ENCODE results near the gene CDC5L. TPM values are rescaled to one million over a fixed set of nuclear protein-coding genes. Genes with fewer than 3 reads are reported as not detected.

The CDC5L gene
- total and polyA plus RNA-seq, 2 experiments from 2014 or later = 27.0 to 32.5 TPM

DNA sequence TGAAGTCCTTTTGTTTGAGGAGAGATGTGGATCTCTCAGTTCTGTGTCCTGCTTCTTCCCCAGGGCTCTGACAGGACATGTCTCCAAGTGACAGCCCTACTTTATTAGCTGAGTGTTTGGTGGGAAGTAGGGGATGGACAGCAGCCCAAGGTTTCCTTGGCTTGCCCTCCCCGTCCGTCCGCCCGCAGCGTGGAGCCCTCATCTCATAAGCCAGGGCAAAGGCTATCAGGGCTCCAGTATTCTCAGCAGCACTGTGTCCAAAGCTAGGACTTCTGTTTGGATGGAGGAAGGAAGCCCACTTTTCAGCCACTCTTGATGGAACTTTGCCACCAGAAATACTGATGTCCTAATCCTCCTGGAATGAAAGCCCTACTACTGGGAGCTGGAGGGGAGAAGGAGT is 13.6 kb downstream of the CDC5L start:
- Histone ChIP-seq H3K27me3 (ENCODE audit: insufficient read depth) (no peaks in the 10 kb centered on the region), H3K36me3 (ENCODE audit: insufficient read depth) (peaks cover 53% of the 10 kb centered on the region), H4K20me1 (replicated peaks; ENCODE audit: insufficient read depth) (peaks cover 21% of the 10 kb centered on the region), H3K79me2 (replicated peaks; ENCODE audit: insufficient read depth) (peaks cover 38% of the 10 kb centered on the region), H3K4me2 (no peak overlapping the region), H3K4me1 (ENCODE audit: insufficient read depth) (no peaks in the 10 kb centered on the region), H2AFZ (no peak overlapping the region), H3F3A (replicated peaks; ENCODE audit: low read depth) (no peaks in the 10 kb centered on the region), H3K4me3 (no peak overlapping the region), H3K27ac (ENCODE audit: low read depth) (no peak overlapping the region), H3K9me2 (ENCODE audit: insufficient read depth) (no peaks in the 10 kb centered on the region)
- Mint-ChIP-seq H3K36me3 (ENCODE audit: low read depth) (peaks cover 76% of the 10 kb centered on the region), H3K27me3 (ENCODE audit: insufficient read depth, low read depth, poor library complexity) (no peaks in the 10 kb centered on the region), H3K4me3 (no peak overlapping the region), H3K27ac (no peak overlapping the region), H3K4me1 (no peaks in the 10 kb centered on the region), H3K9me3 (no peaks in the 10 kb centered on the region)
- no peak for DNase-seq (ENCODE audit: low spot score)
- TF ChIP-seq STAT1 (IDR thresholded peaks at IDR 0.05; ENCODE audit: unreplicated experiment) (no peak), JUNB (IDR thresholded peaks at IDR 0.05; ENCODE audit: unreplicated experiment) (no peak), CREB1 (CRISPR knock-in tag; IDR thresholded peaks at IDR 0.05; ENCODE audit: low read depth) (no peak), EZH2 (IDR thresholded peaks at IDR 0.05; ENCODE audit: low read depth, unreplicated experiment) (no peak), ZNF114 (CRISPR knock-in tag; IDR thresholded peaks at IDR 0.05) (no peak), EZH2phosphoT487 (IDR thresholded peaks at IDR 0.05; ENCODE audit: unreplicated experiment) (no peak), NANOG (IDR thresholded peaks at IDR 0.05; ENCODE audit: borderline replicate concordance) (no peak), POLR2AphosphoS5 (IDR thresholded peaks at IDR 0.05; ENCODE audit: low read depth) (no peak), ZNF331 (CRISPR knock-in tag; IDR thresholded peaks at IDR 0.05; ENCODE audit: low read depth) (no peak)
- TF ChIP-seq, protein P1, sequence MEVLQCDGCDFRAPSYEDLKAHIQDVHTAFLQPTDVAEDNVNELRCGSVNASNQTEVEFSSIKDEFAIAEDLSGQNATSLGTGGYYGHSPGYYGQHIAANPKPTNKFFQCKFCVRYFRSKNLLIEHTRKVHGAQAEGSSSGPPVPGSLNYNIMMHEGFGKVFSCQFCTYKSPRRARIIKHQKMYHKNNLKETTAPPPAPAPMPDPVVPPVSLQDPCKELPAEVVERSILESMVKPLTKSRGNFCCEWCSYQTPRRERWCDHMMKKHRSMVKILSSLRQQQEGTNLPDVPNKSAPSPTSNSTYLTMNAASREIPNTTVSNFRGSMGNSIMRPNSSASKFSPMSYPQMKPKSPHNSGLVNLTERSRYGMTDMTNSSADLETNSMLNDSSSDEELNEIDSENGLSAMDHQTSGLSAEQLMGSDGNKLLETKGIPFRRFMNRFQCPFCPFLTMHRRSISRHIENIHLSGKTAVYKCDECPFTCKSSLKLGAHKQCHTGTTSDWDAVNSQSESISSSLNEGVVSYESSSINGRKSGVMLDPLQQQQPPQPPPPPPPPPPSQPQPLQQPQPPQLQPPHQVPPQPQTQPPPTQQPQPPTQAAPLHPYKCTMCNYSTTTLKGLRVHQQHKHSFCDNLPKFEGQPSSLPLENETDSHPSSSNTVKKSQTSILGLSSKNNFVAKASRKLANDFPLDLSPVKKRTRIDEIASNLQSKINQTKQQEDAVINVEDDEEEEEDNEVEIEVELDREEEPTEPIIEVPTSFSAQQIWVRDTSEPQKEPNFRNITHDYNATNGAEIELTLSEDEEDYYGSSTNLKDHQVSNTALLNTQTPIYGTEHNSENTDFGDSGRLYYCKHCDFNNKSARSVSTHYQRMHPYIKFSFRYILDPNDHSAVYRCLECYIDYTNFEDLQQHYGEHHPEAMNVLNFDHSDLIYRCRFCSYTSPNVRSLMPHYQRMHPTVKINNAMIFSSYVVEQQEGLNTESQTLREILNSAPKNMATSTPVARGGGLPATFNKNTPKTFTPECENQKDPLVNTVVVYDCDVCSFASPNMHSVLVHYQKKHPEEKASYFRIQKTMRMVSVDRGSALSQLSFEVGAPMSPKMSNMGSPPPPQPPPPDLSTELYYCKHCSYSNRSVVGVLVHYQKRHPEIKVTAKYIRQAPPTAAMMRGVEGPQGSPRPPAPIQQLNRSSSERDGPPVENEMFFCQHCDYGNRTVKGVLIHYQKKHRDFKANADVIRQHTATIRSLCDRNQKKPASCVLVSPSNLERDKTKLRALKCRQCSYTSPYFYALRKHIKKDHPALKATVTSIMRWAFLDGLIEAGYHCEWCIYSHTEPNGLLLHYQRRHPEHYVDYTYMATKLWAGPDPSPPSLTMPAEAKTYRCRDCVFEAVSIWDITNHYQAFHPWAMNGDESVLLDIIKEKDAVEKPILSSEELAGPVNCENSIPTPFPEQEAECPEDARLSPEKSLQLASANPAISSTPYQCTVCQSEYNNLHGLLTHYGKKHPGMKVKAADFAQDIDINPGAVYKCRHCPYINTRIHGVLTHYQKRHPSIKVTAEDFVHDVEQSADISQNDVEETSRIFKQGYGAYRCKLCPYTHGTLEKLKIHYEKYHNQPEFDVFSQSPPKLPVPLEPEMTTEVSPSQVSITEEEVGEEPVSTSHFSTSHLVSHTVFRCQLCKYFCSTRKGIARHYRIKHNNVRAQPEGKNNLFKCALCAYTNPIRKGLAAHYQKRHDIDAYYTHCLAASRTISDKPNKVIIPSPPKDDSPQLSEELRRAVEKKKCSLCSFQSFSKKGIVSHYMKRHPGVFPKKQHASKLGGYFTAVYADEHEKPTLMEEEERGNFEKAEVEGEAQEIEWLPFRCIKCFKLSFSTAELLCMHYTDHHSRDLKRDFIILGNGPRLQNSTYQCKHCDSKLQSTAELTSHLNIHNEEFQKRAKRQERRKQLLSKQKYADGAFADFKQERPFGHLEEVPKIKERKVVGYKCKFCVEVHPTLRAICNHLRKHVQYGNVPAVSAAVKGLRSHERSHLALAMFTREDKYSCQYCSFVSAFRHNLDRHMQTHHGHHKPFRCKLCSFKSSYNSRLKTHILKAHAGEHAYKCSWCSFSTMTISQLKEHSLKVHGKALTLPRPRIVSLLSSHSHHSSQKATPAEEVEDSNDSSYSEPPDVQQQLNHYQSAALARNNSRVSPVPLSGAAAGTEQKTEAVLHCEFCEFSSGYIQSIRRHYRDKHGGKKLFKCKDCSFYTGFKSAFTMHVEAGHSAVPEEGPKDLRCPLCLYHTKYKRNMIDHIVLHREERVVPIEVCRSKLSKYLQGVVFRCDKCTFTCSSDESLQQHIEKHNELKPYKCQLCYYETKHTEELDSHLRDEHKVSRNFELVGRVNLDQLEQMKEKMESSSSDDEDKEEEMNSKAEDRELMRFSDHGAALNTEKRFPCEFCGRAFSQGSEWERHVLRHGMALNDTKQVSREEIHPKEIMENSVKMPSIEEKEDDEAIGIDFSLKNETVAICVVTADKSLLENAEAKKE (CRISPR knock-in tag; IDR thresholded peaks at IDR 0.05) = no peak
- TF ChIP-seq, protein P2, sequence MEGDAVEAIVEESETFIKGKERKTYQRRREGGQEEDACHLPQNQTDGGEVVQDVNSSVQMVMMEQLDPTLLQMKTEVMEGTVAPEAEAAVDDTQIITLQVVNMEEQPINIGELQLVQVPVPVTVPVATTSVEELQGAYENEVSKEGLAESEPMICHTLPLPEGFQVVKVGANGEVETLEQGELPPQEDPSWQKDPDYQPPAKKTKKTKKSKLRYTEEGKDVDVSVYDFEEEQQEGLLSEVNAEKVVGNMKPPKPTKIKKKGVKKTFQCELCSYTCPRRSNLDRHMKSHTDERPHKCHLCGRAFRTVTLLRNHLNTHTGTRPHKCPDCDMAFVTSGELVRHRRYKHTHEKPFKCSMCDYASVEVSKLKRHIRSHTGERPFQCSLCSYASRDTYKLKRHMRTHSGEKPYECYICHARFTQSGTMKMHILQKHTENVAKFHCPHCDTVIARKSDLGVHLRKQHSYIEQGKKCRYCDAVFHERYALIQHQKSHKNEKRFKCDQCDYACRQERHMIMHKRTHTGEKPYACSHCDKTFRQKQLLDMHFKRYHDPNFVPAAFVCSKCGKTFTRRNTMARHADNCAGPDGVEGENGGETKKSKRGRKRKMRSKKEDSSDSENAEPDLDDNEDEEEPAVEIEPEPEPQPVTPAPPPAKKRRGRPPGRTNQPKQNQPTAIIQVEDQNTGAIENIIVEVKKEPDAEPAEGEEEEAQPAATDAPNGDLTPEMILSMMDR (conservative IDR thresholded peaks at IDR 0.05; ENCODE audit: low read depth in 2 of 2) = no peak
- TF ChIP-seq, protein P3, sequence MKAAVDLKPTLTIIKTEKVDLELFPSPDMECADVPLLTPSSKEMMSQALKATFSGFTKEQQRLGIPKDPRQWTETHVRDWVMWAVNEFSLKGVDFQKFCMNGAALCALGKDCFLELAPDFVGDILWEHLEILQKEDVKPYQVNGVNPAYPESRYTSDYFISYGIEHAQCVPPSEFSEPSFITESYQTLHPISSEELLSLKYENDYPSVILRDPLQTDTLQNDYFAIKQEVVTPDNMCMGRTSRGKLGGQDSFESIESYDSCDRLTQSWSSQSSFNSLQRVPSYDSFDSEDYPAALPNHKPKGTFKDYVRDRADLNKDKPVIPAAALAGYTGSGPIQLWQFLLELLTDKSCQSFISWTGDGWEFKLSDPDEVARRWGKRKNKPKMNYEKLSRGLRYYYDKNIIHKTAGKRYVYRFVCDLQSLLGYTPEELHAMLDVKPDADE (IDR thresholded peaks at IDR 0.05) = no peak
- TF ChIP-seq, protein P4, sequence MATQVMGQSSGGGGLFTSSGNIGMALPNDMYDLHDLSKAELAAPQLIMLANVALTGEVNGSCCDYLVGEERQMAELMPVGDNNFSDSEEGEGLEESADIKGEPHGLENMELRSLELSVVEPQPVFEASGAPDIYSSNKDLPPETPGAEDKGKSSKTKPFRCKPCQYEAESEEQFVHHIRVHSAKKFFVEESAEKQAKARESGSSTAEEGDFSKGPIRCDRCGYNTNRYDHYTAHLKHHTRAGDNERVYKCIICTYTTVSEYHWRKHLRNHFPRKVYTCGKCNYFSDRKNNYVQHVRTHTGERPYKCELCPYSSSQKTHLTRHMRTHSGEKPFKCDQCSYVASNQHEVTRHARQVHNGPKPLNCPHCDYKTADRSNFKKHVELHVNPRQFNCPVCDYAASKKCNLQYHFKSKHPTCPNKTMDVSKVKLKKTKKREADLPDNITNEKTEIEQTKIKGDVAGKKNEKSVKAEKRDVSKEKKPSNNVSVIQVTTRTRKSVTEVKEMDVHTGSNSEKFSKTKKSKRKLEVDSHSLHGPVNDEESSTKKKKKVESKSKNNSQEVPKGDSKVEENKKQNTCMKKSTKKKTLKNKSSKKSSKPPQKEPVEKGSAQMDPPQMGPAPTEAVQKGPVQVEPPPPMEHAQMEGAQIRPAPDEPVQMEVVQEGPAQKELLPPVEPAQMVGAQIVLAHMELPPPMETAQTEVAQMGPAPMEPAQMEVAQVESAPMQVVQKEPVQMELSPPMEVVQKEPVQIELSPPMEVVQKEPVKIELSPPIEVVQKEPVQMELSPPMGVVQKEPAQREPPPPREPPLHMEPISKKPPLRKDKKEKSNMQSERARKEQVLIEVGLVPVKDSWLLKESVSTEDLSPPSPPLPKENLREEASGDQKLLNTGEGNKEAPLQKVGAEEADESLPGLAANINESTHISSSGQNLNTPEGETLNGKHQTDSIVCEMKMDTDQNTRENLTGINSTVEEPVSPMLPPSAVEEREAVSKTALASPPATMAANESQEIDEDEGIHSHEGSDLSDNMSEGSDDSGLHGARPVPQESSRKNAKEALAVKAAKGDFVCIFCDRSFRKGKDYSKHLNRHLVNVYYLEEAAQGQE (IDR thresholded peaks at IDR 0.05; ENCODE audit: unreplicated experiment) = no peak
- ATAC-seq = no peak

Measured in GM23338 (cell line).